ENCODE data around the gene FOXE3.
A peak's percentile ranks its signal among the peaks of the same experiment; 100 is the strongest.

Gene FOXE3

GRCh38 chr1:47405697-47406096 lies 10.4 kb upstream of the FOXE3 start:
- no peak for DNase-seq (ENCODE audit: low read depth in 2 of 2)

- DNase-seq (ENCODE audit: low read depth in 2 of 2), result no peak
These were observed 9.1 kb upstream of the FOXE3 start for GRCh38 chr1:47406966-47407365.

DNA sequence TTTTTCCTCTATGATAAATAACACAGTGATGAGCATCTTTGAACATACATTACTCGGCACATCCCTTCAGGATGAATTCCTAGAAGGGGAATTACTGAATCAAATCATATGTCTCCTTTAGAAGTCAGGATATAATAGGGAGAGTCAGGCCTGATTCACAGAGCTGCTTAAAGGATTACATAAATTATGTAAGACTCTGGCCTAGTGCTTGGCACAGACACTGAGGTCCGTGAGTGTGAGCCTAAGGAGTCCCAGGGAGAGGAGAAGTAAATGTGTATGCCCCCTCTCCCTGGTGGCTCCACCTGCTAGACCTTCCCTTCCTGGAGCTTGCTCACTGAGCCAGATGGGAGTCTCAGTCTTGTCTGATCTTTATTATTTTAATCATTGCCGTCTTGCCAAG lies 8.6 kb upstream of the FOXE3 start:
- no peak for DNase-seq (ENCODE audit: low read depth in 2 of 2)

- DNase-seq (ENCODE audit: low read depth in 2 of 2), result no peak
These were observed 6.6 kb upstream of the FOXE3 start for GRCh38 chr1:47409311-47410067.

GRCh38 chr1:47410068-47410455 lies 6.0 kb upstream of the FOXE3 start:
- no peak for DNase-seq (ENCODE audit: low read depth in 2 of 2)

DNA sequence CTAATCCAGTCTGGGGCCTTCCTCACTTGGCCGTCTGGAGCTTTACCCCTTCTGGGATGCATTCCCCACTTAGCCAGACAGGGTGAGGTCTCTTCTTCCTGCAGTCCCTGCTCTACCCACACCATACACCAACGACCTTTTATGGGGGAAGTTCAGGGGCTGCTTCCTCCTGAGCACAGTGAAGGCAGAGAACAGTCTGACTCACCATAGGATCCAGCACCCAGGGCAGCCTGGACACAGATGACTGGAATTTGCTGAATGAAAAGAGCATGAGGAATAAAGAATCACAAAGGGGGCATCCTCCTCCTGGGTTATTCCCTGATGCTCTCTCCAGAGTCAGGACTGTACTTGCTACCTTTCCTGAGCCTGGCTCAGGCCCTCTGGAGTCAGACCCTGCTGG lies 4.6 kb upstream of the FOXE3 start:
- no peak for DNase-seq (ENCODE audit: low read depth in 2 of 2)

- no peak for DNase-seq (ENCODE audit: low read depth in 2 of 2)
These were observed 3.6 kb upstream of the FOXE3 start for GRCh38 chr1:47412437-47412836.

DNA sequence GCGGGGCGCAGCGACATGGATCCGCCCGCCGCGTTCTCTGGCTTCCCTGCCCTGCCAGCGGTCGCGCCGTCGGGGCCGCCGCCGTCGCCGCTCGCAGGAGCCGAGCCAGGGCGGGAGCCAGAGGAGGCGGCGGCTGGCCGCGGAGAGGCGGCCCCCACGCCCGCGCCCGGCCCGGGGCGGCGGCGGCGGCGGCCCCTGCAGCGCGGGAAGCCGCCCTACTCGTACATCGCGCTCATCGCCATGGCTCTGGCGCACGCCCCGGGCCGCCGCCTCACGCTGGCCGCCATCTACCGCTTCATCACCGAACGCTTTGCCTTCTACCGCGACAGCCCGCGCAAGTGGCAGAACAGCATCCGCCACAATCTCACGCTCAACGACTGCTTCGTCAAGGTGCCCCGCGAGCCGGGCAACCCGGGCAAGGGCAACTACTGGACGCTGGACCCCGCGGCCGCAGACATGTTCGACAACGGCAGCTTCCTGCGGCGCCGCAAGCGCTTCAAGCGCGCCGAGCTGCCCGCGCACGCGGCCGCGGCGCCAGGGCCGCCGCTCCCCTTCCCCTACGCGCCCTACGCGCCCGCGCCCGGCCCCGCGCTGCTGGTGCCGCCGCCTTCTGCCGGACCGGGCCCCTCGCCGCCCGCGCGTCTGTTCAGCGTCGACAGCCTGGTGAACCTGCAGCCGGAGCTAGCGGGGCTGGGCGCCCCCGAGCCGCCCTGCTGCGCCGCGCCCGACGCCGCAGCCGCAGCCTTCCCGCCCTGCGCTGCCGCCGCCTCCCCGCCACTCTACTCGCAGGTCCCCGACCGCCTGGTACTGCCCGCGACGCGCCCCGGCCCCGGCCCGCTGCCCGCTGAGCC lies 459 bp downstream of the FOXE3 start:
- DNase-seq (ENCODE audit: low read depth in 2 of 2), result no peak

- DNase-seq (ENCODE audit: low read depth in 2 of 2), result no peak
These were observed 1.3 kb downstream of the FOXE3 start for GRCh38 chr1:47417170-47418044.

- no peak for DNase-seq (ENCODE audit: low read depth in 2 of 2)
These were observed 2.0 kb downstream of the FOXE3 start for GRCh38 chr1:47418122-47418521.

- no peak for DNase-seq (ENCODE audit: low read depth in 2 of 2)
These were observed 2.7 kb downstream of the FOXE3 start for GRCh38 chr1:47418681-47419325.

DNA sequence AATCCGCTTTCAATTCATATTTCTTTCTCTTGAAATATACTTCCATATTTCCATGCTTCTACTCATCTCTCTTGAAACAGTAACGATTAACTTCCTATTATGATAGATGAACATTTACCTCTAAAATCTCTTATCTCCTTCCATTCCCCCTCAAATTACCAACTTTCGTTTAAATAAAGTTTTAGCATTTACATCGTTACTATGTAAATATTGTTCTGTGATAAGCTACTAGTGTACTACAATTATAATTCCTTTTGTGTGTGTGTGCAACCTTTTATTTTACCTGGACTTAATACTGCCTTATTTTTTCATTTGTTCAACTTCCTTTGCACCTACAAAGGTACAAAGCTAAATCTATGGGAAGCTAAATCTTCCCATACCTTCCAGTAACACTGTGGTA lies 4.5 kb downstream of the FOXE3 start:
- no peak for DNase-seq (ENCODE audit: low read depth in 2 of 2)

- no peak for DNase-seq (ENCODE audit: low read depth in 2 of 2)
These were observed 7.8 kb downstream of the FOXE3 start for GRCh38 chr1:47423872-47424271.

DNA sequence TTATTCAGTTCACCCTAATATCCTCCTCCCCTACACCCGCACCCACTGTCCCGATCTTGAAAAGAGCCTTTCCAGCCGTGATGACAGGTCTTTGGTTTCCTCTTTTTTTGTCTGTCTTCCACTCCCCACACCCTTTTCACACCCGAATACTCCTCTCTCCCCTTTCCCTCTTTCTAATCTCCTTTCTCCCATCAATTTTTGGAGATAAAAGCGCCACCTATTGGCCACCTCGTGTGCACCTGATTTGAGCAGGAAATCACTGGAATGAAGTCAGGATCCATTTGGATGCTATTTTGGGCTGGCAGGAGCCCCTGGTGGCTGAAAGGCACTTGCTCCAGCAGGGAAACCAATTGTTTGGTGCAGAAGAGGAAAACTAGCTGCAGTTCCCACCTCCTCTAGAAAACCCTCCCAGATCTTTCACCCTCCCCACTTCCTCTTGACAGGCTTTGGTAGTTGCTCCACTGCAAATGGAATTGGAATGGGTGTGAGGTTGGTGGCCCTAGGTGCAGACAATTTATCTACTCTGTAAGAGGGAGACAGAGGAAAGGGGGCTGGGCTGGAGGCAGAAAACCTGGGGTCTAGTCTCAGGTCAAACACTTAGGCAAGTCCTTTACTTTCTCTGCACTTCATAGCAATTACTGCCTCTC lies 8.4 kb downstream of the FOXE3 start:
- DNase-seq (ENCODE audit: low read depth in 2 of 2), result no peak

- no peak for DNase-seq (ENCODE audit: low read depth in 2 of 2)
These were observed 15.4 kb downstream of the FOXE3 start for GRCh38 chr1:47431534-47431933.

GRCh38 chr1:47432071-47433036 lies 16.3 kb downstream of the FOXE3 start:
- DNase-seq (ENCODE audit: low read depth in 2 of 2), result peak in 1 of 2 donors; percentile 30

DNA sequence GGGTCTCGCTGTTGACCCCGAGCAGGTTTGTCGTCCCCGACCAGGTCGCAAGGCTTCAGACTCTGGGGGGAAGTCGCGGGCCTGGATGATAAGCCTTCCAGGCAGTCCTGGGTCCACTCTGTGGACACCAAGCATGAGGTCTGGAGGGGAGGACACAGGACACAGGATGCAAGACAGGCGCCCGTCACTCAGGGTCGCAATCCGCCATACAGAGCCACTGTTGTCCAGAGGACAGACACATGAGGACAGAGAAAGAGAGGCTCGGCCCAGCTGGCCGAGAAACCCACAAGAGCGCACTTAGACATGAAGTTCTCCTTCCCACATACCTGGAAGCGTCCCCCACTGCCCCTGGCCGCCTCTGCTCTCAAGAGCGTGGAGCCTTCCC lies 16.9 kb downstream of the FOXE3 start:
- no peak for DNase-seq (ENCODE audit: low read depth in 2 of 2)

DNA sequence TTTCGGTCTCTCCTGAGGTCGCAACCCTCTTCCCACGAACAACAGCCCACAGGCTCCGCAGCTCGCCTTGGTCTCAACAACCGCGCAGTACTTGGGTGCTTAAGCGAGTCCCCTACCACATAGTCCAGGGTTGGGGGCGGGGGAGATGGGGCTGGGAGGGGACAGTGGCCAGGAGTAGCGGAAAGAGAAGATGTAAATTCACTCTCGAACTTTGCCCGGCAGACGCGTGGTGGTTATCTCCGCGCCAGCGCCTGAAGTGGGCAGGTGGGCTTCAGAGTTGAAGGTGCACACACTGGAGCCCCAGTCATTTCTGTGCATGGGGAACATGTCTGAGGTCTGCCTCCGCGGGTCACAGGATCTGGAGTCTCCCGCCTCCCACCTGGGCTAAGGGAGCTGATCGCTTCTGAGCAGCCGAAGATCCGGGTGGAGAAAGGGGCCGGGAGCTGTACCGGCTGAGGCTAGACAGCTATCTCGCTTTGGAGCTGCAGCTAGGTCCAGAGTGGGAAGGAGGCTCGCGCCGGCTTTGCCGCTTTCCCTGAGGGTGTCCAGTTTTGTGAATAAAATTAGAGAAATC lies 17.5 kb downstream of the FOXE3 start:
- DNase-seq (ENCODE audit: low read depth in 2 of 2), result no peak

DNA sequence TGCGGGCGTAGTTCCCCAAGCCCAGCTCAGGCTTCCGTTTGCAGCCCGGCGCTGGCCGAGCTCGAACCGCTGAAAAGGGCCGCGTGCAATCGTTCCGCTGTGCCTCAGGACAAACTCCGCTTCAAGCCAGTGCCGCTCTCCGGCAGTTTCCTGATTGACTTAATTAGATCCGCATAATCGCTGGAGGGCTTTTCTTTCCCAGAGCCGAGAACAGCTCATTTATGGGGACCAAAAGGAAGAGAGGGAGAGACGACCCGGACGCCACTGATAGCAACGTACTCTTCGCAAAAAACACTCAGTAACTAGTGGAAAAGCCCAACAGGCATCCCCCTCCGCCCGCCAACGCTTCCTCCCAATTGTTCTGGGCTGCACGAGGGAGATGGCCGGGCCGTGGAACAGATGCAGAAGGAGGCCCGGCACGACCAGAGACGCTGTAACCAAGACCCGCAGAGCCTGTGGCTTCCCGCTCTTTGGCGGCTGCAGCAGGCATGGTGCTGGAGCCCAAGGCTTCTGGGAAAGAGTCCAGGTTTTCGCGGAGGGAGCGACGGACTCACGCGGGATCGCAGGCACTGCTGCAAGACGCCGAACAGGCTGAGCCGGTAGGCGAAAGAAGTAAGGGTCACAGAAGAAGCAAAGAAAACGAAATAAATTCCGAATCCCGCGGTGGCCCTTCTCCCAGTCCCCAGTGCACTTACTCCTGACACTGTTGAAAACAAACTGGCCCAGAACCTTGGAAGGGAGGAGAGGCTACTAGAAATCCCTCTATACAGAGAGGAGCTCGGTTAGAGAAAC lies 18.2 kb downstream of the FOXE3 start:
- no peak for DNase-seq (ENCODE audit: low read depth in 2 of 2)

Data from stimulated activated CD8-positive, alpha-beta memory T cell treated with anti-CD3 and anti-CD28 coated beads, Interleukin-2, amount 100 ng/mL, for 1 hour (primary cell).